Hepatocyte (in vitro differentiated cells): ENCODE measurements around the gene SLC22A14.

ENCODE experiments used
- EZH2 ChIP-seq: fragments of 200-600 bp; sonication (generic); IDR thresholded peaks from 2 replicates; pipeline ENCODE4 v1.6.1; 2016; ENCODE audit warnings: antibody characterized with exemption, mild to moderate bottlenecking, borderline replicate concordance
- TF ChIP-seq, protein P1 (sequence below): fragments of 200-600 bp; sonication (generic); IDR thresholded peaks from 2 replicates; pipeline ENCODE4 v1.5.1; 2016; ENCODE audit warnings: antibody characterized with exemption, mild to moderate bottlenecking; ENCODE audit not compliant: poor library complexity

DNA sequence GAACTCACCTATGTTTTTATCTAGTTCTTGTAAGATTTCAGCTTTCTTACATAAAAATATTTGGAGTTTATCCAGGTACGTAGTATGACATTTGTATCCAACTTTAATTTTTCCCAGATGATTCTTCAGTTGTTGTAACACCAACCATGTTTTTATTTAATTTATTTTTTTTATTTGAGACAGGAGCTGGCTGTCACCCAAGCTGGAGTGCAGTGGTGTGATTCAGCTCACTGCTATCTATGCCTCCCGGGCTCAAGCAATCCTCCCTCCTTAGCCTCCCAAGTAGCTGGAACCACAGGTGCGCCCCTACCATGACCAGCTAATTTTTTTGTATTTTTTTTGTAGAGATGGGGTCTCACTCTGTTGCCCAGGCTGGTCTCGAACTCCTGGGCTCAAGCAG, 71.1 kb downstream of the SLC22A14 start:
- TF ChIP-seq, protein P1, sequence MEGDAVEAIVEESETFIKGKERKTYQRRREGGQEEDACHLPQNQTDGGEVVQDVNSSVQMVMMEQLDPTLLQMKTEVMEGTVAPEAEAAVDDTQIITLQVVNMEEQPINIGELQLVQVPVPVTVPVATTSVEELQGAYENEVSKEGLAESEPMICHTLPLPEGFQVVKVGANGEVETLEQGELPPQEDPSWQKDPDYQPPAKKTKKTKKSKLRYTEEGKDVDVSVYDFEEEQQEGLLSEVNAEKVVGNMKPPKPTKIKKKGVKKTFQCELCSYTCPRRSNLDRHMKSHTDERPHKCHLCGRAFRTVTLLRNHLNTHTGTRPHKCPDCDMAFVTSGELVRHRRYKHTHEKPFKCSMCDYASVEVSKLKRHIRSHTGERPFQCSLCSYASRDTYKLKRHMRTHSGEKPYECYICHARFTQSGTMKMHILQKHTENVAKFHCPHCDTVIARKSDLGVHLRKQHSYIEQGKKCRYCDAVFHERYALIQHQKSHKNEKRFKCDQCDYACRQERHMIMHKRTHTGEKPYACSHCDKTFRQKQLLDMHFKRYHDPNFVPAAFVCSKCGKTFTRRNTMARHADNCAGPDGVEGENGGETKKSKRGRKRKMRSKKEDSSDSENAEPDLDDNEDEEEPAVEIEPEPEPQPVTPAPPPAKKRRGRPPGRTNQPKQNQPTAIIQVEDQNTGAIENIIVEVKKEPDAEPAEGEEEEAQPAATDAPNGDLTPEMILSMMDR: no peak
- no peak for TF ChIP-seq EZH2
